Fibroblast of lung (primary cell): Measurements from ENCODE around the gene SART3.

Source experiments
- EZH2 ChIP-seq: IDR thresholded peaks from 2 replicates; pipeline ENCODE4 v1.5.1; 2012; ENCODE audit warnings: low read length, control low read depth, mild to moderate bottlenecking; ENCODE audit errors: missing control alignments
- TF ChIP-seq, protein P1 (sequence below), 2 donors: IDR thresholded peaks in 1 of 2; conservative IDR thresholded peaks in 1 of 2; 1 replicate in 1 of 2; 2 replicates in 1 of 2; pipeline ENCODE4 v1.5.1; 2011 to 2012; ENCODE audit warnings: low read length in 2 of 2, control low read depth in 1 of 2, inconsistent platforms in 1 of 2, low read depth in 1 of 2, mild to moderate bottlenecking in 1 of 2

DNA sequence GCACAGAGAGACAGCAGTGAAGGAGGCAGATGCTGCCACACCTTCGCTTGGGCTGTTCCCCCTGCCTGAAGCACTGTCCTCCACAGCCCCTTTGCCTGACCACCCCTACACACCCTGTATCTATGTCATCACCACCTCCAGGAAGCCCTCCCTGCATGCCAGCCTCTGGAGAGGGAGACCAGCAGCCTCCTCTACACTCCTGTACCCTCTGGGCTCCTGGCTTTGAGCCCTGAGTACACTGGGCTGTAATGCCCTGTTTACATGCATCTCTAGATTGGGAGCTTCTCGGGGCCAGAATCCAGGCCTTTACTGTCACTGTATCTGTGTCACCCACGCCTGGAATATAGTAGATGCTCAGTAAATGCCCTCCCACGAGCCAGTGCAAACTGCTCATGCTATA lies 42.8 kb upstream of the SART3 start:
- TF ChIP-seq, protein P1, sequence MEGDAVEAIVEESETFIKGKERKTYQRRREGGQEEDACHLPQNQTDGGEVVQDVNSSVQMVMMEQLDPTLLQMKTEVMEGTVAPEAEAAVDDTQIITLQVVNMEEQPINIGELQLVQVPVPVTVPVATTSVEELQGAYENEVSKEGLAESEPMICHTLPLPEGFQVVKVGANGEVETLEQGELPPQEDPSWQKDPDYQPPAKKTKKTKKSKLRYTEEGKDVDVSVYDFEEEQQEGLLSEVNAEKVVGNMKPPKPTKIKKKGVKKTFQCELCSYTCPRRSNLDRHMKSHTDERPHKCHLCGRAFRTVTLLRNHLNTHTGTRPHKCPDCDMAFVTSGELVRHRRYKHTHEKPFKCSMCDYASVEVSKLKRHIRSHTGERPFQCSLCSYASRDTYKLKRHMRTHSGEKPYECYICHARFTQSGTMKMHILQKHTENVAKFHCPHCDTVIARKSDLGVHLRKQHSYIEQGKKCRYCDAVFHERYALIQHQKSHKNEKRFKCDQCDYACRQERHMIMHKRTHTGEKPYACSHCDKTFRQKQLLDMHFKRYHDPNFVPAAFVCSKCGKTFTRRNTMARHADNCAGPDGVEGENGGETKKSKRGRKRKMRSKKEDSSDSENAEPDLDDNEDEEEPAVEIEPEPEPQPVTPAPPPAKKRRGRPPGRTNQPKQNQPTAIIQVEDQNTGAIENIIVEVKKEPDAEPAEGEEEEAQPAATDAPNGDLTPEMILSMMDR (conservative IDR thresholded peaks at IDR 0.05 in 1 of 2, IDR thresholded peaks at IDR 0.05 in 1 of 2; ENCODE audit: low read depth in 1 of 2, low read length in 2 of 2): no peak
- TF ChIP-seq EZH2: no peak
